ENCODE measurements around the gene MED12L. TPM values are rescaled to one million over a fixed set of nuclear protein-coding genes. Genes with fewer than 3 reads are reported as not detected.

Gene MED12L
- total and polyA plus RNA-seq, 9 of the 15 experiments (the other 6 are each of a cell fraction or from before 2014, with no cell fraction given) = not detected

- intact Hi-C loops (cut with micrococcal nuclease) (no loop called here), in situ Hi-C loops (cut with MboI) (no loop called here)
- no peaks in the 10 kb centered on the region for H3K79me2 ChIP-seq (ENCODE audit: control insufficient read depth, insufficient read depth, low read length)
- no peaks in the 10 kb centered on the region for H3K9me1 ChIP-seq (ENCODE audit: control insufficient read depth, insufficient read depth, low read length)
- H4K20me1 ChIP-seq (replicated peaks; ENCODE audit: control insufficient read depth, insufficient read depth, low read length) = no peaks in the 10 kb centered on the region
- no peaks in the 10 kb centered on the region for H3K36me3 ChIP-seq (ENCODE audit: control insufficient read depth, insufficient read depth, low read length)
- POLR2A ChIA-PET = interaction anchor here (0.6 kb wide), 1 partner anchor 9 kb away, joined by 3 read pairs; no protein-coding TSS in a partner anchor
- CTCF ChIA-PET (ENCODE audit: low intra/inter-chr PET ratio) = no interaction called here
- no peak overlapping the region for H3K4me2 ChIP-seq (ENCODE audit: insufficient read depth, low read length)
- ATAC-seq (no peak), DNase-seq (ENCODE audit: extremely low read depth in 1 of 4, low spot score in 3 of 4) (no peak), FAIRE-seq (no peak)
- no peaks in the 10 kb centered on the region for H3K4me1 ChIP-seq (replicated peaks in 1 of 2; ENCODE audit: control insufficient read depth in 2 of 2, insufficient read depth in 2 of 2, low read length in 2 of 2)
- no TSS peak for BruUV-seq (replicated peaks)
- no peaks in the 10 kb centered on the region for H3K9me3 ChIP-seq (replicated peaks; ENCODE audit: control insufficient read depth, insufficient read depth, low read depth, low read length)
- WGBS (ENCODE audit: insufficient coverage, low coverage, missing lambda C conversion rate) = 0% methylated on average over 3 of the region's 3 CpGs
- no peak overlapping the region for H3K27ac ChIP-seq (ENCODE audit: extremely low read depth, low read depth, low read length)
- TF ChIP-seq PTTG1 (tag; IDR thresholded peaks at IDR 0.05; ENCODE audit: low read depth) (no peak), POLR2AphosphoS5 (IDR thresholded peaks at IDR 0.05; ENCODE audit: control insufficient read depth, insufficient read depth, low read depth, low read length) (no peak), ZNF586 (CRISPR knock-in tag; conservative IDR thresholded peaks at IDR 0.05) (no peak), SMAD4 (CRISPR knock-in tag; conservative IDR thresholded peaks at IDR 0.05) (no peak), ZBTB11 (CRISPR knock-in tag; IDR thresholded peaks at IDR 0.05) (no peak), HMG20A (CRISPR knock-in tag; conservative IDR thresholded peaks at IDR 0.05) (no peak)
- H2AFZ ChIP-seq (ENCODE audit: low read depth, low read length) = no peak overlapping the region
- H3K4me3 ChIP-seq = no peak overlapping the region
- no peaks in the 10 kb centered on the region for H3K27me3 ChIP-seq (ENCODE audit: control insufficient read depth in 2 of 2, insufficient read depth in 2 of 2, low read length in 2 of 2)
- no peak overlapping the region for H3K9ac ChIP-seq (ENCODE audit: insufficient read depth in 1 of 2, low read depth in 2 of 2, low read length in 2 of 2)
Measured at GRCh38 chr3:151216641-151217607, 131.5 kb downstream of the MED12L start.

All from K562 (cell line).